NCI-H128 (cell line): Measurements from ENCODE around the gene PAX6.

Experiments used
- DNase-seq: peaks from one replicate; lab custom pipeline; 2025; ENCODE audit not compliant: unreplicated experiment; lab: John Stamatoyannopoulos, UW

Gene PAX6

GRCh38 chr11:31810779-31811647, at the start of gene PAX6:
Gene PAX6, minus strand, starts transcription at chr11:31811322. Its CDS starts 4,911 bp downstream, at chr11:31806411.
- peak; percentile 62 for DNase-seq

- no peak for DNase-seq
These were observed 49.3 kb upstream of the PAX6 start for GRCh38 chr11:31860391-31860790.

GRCh38 chr11:31856248-31856647, 45.1 kb upstream of the PAX6 start:
- DNase-seq: no peak

- no peak for DNase-seq
These were observed 44.3 kb upstream of the PAX6 start for GRCh38 chr11:31855466-31855865.

- no peak for DNase-seq
These were observed 39.2 kb upstream of the PAX6 start for GRCh38 chr11:31850365-31850764.

- DNase-seq: no peak
These were observed 36.6 kb upstream of the PAX6 start for GRCh38 chr11:31847761-31848160.

GRCh38 chr11:31845331-31845730, 34.2 kb upstream of the PAX6 start:
- no peak for DNase-seq

- DNase-seq: no peak
These were observed 33.2 kb upstream of the PAX6 start for GRCh38 chr11:31844351-31844750.

- no peak for DNase-seq
These were observed 30.3 kb upstream of the PAX6 start for GRCh38 chr11:31841435-31841834.

- no peak for DNase-seq
These were observed 23.1 kb upstream of the PAX6 start for GRCh38 chr11:31834237-31834636.

- DNase-seq: no peak
These were observed 19.3 kb upstream of the PAX6 start for GRCh38 chr11:31830406-31830805.

- DNase-seq: no peak
These were observed 17.1 kb upstream of the PAX6 start for GRCh38 chr11:31828217-31828616.

GRCh38 chr11:31827455-31828206, 16.5 kb upstream of the PAX6 start:
- DNase-seq: no peak

- no peak for DNase-seq
These were observed 15.7 kb upstream of the PAX6 start for GRCh38 chr11:31826536-31827438.

GRCh38 chr11:31825838-31826484, 14.8 kb upstream of the PAX6 start:
- DNase-seq: no peak

GRCh38 chr11:31824879-31825837, 14.0 kb upstream of the PAX6 start:
- DNase-seq: no peak

- no peak for DNase-seq
These were observed 13.3 kb upstream of the PAX6 start for GRCh38 chr11:31824332-31824878.

- DNase-seq: no peak
These were observed 12.7 kb upstream of the PAX6 start for GRCh38 chr11:31823644-31824331.
